SK-N-MC (cell line): ENCODE measurements around the gene FER.

Experiments used
- EZH2 ChIP-seq: fragments of 200-600 bp; sonication (generic); IDR thresholded peaks from one replicate; pipeline ENCODE4 v1.6.1; 2017; ENCODE audit warnings: antibody characterized with exemption
- FOXP2 ChIP-seq: optimal IDR thresholded peaks from 2 replicates; pipeline ENCODE3; 2011; ENCODE audit warnings: mild to moderate bottlenecking, moderate library complexity; ENCODE audit not compliant: insufficient read depth; ENCODE audit errors: extremely low read length, control extremely low read depth
- POLR2AphosphoS5 ChIP-seq: IDR thresholded peaks from 2 replicates; pipeline ENCODE4 v1.6.1; 2012; ENCODE audit warnings: mild to moderate bottlenecking, low read depth, low read length, borderline replicate concordance

- TF ChIP-seq POLR2AphosphoS5: no peak
- TF ChIP-seq EZH2: no peak
- TF ChIP-seq FOXP2: no peak
Observed at GRCh38 chr5:108997720-108998119, 250.0 kb downstream of the FER start.
